Stimulated activated CD4-positive, alpha-beta T cell treated with anti-CD3 and anti-CD28 coated beads, Interleukin-12 subunit alpha, Interleukin-12 subunit beta, amount 100 ng/mL, for 4 hours (primary cell): ENCODE results near the gene EMILIN1.
"Not testable (repeated sequence)": the region's sequence is repeated elsewhere in the genome, so short reads cannot be mapped to it uniquely, and the experiment has no call there.

ENCODE experiments used
- DNase-seq: peaks from one replicate; pipeline ENCODE4 v3.0.0-alpha.2; 2020

Gene EMILIN1

GRCh38 chr2:27095745-27096651 lies 17.6 kb downstream of the EMILIN1 start:
- DNase-seq = peak; percentile 40

DNA sequence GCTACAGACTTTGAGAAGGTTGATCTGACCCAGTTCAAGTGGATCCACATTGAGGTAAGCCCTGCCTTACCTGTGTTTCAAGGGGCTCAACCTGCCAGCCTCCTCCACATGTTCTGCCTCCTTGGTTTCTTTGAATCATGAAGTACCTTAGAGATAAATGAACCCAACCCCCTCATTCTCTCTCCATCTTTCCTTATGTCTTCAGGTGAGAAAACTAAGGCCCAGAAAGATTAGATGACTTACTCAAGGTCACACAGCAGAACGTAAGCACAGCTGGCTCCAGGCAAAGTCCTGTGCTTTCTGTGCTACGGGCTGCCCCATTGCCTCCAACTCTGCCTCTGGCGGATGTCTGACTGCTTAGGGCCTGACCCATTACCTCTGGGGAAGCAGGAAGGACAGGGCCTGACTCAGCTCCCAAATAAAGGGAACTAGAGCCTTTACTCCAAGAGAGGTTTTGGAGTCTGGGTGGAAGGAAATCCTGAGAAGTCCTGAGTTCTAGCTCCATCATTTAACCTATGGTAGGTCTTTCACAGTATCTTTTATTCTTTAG lies 18.4 kb downstream of the EMILIN1 start:
- DNase-seq = no peak

DNA sequence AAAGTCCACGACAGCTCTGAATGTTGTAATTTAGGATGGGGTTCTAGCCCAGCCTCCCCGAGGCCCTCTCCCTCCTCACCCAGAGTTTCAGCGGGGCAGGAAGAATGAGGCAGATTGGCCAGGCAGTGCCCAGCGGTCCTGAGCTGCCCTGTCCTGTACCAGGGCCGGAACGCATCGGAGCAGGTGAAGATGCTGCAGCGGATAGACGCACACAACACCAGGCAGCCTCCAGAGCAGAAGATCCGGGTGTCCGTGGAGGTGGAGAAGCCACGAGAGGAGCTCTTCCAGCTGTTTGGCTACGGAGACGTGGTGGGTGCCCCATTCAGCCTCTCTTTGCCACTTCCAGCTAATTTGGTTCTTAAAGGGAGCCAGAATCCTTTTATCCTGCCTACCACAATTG lies 18.9 kb downstream of the EMILIN1 start:
- no peak for DNase-seq

DNA sequence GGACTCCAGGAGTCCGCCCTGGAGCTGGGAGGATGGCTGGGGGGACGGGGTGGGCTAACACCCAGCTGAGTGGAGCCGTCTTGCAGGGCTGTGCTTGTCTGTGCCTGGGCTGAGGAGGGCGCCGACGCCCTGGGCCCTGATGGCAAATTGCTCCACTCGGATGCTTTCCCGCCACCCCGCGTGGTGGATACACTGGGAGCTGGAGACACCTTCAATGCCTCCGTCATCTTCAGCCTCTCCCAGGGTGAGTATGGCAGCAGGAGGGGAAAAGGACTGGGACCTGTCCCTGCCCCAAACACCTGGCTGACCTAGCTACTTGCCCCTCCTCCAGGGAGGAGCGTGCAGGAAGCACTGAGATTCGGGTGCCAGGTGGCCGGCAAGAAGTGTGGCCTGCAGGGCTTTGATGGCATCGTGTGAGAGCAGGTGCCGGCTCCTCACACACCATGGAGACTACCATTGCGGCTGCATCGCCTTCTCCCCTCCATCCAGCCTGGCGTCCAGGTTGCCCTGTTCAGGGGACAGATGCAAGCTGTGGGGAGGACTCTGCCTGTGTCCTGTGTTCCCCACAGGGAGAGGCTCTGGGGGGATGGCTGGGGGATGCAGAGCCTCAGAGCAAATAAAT lies 21.0 kb downstream of the EMILIN1 start:
- no peak for DNase-seq

- DNase-seq = no peak
Observed at GRCh38 chr2:27100036-27100435, 21.6 kb downstream of the EMILIN1 start.

- no peak for DNase-seq
Observed at GRCh38 chr2:27102329-27102728, 23.9 kb downstream of the EMILIN1 start.

- DNase-seq = no peak
Observed at GRCh38 chr2:27105981-27106380, 27.6 kb downstream of the EMILIN1 start.

DNA sequence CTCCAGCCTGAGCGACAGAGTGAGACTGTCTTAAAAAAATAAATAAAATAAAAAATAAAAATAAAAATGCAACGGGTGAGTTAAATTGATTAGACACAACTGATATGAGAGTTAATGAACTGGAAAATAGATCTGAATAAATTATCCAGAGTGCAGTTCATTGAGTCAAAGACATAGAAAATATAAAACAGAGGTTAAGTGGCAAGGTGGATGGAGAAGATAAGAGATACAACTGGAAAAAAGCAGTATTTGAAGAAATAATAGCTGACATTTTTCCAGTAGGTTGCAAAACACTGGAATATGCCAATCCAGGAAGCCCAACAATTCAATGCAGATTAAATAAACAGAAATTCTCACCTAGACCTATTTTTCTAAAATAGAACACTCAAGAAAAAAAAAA lies 29.8 kb downstream of the EMILIN1 start:
- DNase-seq = no peak

DNA sequence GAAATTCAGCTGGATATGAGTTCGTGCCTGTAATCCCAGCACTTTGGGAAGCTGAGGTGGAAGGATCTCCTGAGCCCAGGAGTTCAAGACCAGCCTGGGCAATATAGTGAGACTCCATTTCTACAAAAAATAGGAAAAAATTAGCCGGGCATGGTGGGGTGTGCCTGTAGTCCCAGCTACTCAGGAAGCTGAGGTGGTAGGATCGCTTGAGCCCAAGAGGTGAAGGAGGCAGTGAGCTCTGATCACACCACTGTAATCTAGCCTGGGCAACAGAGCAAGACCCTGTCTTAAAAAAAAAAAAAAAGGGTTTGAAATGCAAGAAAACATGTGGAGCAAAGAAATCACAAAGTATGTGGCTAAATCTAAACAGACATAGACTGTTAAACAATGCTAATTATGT lies 30.7 kb downstream of the EMILIN1 start:
- DNase-seq = no peak

GRCh38 chr2:27110603-27111352 lies 32.4 kb downstream of the EMILIN1 start:
- DNase-seq = not testable (repeated sequence)

GRCh38 chr2:27111392-27112078 lies 33.1 kb downstream of the EMILIN1 start:
- not testable (repeated sequence) for DNase-seq

DNA sequence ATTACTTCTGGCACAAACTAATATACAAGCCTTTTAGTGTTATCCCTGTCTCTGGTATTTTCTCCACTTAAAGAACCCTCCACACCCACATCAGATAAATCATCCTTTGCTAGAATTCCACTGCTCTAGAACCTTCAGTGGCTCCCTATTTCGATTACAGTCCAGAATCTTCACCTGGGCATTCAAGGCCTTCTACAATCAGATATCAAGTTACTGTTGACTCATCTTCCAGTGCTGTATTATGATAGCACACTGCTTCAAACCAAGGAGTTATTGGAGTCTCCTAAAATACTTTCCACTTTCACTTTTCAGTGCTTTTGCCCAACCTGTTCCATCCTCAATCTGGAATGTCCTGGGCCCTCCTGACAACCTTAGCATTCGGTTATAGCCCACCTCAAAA lies 37.1 kb downstream of the EMILIN1 start:
- DNase-seq = no peak

GRCh38 chr2:27117995-27118524 lies 39.6 kb downstream of the EMILIN1 start:
- DNase-seq = no peak

GRCh38 chr2:27118525-27119329 lies 40.3 kb downstream of the EMILIN1 start, which contains the start of gene CGREF1:
CGREF1 (minus strand) TSS chr2:27119128; CDS start chr2:27104366, 14,762 bp downstream.
- DNase-seq = peak; percentile 29

DNA sequence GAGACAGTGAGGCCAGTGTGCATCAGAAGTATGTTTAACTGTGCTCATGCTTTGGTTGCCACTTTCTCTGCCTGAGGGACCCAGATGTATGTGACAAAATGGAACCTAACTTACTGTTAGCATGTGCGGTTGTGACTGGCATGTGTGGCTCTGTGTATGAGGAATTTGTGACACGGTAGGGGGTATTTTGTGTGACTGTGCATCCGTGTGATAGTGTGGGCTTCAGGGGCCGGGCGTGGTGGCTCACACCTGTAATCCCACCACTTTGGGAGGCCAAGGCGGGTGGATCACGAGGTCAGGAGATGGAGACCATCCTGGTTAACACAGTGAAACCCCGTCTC lies 40.9 kb downstream of the EMILIN1 start:
- DNase-seq = not testable (repeated sequence)

DNA sequence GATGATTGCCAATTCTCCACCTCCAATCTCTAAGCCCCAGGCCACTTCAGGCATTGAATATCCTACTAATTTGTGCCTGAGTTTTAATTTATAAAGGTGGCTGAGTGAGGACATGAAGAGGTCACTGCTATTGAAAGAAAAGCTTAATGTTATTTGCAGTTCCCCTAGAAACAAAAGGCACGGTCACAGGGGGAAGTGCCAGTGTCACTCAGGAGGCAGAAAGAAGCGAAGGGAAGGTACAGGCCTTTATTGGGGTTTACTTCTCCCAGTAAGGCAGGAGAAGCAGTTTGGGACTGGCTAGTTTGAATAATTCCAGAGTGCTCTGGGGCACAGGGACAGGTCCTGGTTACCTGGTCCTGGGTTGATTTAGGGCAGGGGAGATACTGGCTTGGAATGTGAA lies 43.5 kb downstream of the EMILIN1 start:
- no peak for DNase-seq

DNA sequence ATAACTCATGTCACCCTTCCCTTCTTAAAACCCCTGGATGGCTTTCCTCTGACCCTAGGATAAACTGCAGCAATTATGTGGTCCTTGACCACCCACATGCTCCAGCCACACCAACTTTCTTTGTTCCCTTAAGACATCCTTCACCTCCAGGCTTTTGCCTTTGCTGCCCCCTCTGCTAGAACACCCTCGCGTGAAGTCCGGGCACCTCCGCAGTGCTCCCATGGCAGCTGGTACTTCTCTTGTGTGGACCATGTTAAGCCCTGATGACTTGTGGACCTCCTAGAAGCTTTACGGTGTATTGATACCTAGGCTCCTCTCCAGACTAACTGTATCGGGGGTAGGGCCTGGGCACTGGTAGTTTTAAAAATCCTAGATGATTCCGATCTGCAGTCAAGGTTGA lies 44.4 kb downstream of the EMILIN1 start:
- DNase-seq = no peak

DNA sequence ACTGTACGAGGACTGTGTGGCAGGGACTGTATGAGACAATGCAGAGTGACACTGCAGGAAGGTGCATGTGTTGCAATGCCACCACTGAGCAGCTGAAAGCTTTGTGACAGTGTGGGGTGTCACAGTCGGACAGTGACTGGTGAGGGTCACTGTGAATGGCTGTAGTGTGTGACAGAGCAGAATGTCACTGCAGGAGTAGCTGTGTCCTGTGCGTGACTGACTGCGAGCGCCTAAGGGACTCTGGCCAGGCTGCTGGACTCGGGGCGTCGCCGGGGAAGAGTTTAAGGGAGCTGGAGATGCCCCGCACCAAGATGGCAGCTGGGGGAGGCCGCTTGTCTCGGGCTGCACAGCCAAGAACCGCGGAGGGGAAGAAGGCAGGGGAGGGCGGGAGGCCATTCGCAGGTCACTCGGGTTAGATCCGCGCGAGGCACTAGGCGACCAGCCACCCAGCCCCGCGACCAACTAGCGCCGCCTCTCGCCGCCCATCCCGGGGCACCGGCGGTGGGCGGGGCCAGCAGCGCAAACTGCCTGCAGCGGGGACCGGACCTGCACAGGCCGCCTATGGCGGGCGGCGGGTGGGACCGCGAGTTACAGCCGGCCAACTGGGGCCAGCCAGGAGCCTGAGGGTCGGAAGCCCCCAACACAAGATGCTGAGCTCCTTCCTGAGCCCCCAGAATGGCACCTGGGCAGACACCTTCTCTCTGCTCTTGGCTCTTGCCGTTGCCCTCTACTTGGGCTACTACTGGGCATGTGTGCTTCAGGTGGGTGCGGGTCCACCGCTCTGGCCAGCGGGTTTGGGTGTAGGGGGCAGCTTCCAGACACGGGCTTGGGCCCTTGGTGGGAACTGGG lies 45.1 kb downstream of the EMILIN1 start, which contains the start of gene ABHD1:
TSS of gene ABHD1 (plus strand) at position 514 of the 849 bp plus-strand sequence. CDS start at position 648, 134 bp downstream.
- DNase-seq = peak; percentile 64

DNA sequence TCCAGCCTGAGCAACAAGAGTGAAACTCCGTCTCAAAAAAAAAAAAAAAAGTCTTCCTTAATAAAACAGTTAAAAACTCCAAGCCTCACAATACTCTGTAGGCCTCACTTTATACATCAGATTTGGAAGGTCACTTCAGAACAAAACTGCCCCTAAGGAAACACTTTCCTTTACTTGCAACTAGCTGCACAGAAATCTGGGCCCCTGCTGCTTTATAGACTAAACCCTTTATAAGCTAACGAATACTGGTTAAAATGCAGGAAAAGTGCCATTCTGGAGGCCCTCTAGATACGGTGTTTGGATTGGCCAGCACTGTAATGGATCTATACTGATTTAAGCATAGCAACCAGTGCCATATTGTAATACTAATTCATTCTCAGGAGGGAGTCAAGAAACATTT lies 46.7 kb downstream of the EMILIN1 start:
- no peak for DNase-seq

- no peak for DNase-seq
Observed at GRCh38 chr2:27126252-27126710, 47.9 kb downstream of the EMILIN1 start.
